ENCODE results near the gene TTC27. TPM values are rescaled to one million over a fixed set of nuclear protein-coding genes. Genes with fewer than 3 reads are reported as not detected.
"Not testable (repeated sequence)": the region's sequence is repeated elsewhere in the genome, so short reads cannot be mapped to it uniquely, and the experiment has no call there.

TTC27 gene
- total RNA-seq, 1 donor from 2014 or later = 12.2 TPM

DNA sequence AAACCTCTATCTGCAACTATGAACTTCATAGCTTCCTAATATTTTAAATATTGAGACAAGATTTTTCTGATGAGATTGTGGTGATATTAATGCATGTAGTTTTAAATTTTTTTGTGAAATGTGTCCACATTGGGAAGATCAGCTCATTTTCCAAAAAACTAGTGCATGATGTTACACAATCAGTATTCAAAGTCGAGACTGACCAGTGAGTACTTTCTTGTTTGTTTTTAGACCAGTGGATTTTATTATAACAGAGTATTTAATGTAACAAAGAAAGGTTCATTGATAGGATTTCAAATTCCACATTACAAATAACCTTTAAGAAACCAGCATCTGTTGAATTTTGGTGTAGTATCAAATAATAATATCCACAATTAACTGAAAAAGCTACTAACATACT, 99.3 kb downstream of the TTC27 start:
- Histone ChIP-seq H3K27me3 (ENCODE audit: low read depth) (no peaks in the 10 kb centered on the region), H3K4me3 (no peak overlapping the region), H3K9me3 (no peaks in the 10 kb centered on the region), H3K4me1 (no peaks in the 10 kb centered on the region), H3K36me3 (peaks cover 4% of the 10 kb centered on the region), H3K27ac (no peak overlapping the region)
- DNase-seq = no peak
- no peak for ATAC-seq
- TF ChIP-seq, protein P1, sequence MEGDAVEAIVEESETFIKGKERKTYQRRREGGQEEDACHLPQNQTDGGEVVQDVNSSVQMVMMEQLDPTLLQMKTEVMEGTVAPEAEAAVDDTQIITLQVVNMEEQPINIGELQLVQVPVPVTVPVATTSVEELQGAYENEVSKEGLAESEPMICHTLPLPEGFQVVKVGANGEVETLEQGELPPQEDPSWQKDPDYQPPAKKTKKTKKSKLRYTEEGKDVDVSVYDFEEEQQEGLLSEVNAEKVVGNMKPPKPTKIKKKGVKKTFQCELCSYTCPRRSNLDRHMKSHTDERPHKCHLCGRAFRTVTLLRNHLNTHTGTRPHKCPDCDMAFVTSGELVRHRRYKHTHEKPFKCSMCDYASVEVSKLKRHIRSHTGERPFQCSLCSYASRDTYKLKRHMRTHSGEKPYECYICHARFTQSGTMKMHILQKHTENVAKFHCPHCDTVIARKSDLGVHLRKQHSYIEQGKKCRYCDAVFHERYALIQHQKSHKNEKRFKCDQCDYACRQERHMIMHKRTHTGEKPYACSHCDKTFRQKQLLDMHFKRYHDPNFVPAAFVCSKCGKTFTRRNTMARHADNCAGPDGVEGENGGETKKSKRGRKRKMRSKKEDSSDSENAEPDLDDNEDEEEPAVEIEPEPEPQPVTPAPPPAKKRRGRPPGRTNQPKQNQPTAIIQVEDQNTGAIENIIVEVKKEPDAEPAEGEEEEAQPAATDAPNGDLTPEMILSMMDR (IDR thresholded peaks at IDR 0.05) = no peak
- intact Hi-C loops (cut with DNase I) = no loop called here

GRCh38 chr2:32730958-32731357, 103.1 kb downstream of the TTC27 start:
- intact Hi-C loops (cut with DNase I); H3K4me3 ChIP-seq; ATAC-seq; H3K27me3 ChIP-seq (ENCODE audit: low read depth); H3K36me3 ChIP-seq; H3K27ac ChIP-seq; DNase-seq; H3K9me3 ChIP-seq; H3K4me1 ChIP-seq: not testable (repeated sequence)

- ATAC-seq = no peak
- H3K9me3 ChIP-seq = no peaks in the 10 kb centered on the region
- intact Hi-C loops (cut with DNase I) = no loop called here
- TF ChIP-seq, protein P1 (IDR thresholded peaks at IDR 0.05) = no peak
- no peak overlapping the region for H3K27ac ChIP-seq
- no peaks in the 10 kb centered on the region for H3K27me3 ChIP-seq (ENCODE audit: low read depth)
- H3K4me1 ChIP-seq = no peaks in the 10 kb centered on the region
- peaks cover 10% of the 10 kb centered on the region for H3K36me3 ChIP-seq
- DNase-seq = no peak
- no peak overlapping the region for H3K4me3 ChIP-seq
Measured at GRCh38 chr2:32732120-32732519, 104.3 kb downstream of the TTC27 start.

DNA sequence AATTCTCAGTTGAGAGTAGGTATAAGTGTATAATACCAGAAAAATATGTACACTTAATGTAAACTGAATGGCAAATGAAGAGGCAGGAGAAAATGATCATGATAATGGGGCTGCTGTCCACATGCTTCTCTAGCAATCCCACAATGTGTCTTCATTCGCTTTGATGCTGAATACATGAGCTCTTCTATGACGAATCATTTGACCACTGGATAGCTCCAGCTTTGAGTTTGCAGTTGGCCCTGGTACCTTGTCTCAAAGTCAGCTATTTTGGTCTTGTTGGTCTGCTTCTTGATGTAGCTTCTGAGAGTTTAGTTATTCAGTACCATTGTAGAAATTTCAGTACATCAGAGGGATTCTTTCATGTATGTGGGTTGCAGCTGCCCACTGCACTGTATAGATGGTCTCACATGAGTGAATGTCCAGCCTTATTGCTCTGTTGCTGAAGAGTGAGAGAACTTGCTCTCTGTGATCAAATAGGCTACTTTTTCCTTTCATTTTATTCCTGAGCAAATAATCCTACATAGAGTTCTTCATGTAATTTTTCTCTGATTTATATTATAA, 105.1 kb downstream of the TTC27 start:
- ATAC-seq (no peak), DNase-seq (no peak)
- TF ChIP-seq, protein P1 (IDR thresholded peaks at IDR 0.05) = no peak
- Histone ChIP-seq H3K27ac (no peak overlapping the region), H3K36me3 (peaks cover 19% of the 10 kb centered on the region), H3K4me1 (no peaks in the 10 kb centered on the region), H3K27me3 (ENCODE audit: low read depth) (no peaks in the 10 kb centered on the region), H3K4me3 (no peak overlapping the region), H3K9me3 (no peaks in the 10 kb centered on the region)
- intact Hi-C loops (cut with DNase I) = no loop called here

DNA sequence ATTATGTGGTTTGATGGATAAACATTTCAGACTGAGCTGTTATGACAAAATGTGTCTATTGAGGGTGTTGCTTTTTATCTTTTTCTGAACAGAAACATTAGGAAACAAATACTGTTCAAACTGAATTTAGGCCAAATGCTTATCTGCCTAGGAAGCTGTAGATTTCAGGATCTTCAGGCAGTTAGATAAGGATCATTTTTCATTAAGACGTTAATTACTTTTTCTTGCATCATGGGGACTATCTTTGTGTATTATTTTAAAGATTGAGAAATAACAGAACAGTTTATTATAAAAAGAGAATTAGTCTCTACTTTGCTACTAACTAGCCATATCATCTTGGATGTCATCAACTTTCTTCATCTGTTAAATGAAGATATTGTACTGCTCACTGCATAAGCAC, 107.5 kb downstream of the TTC27 start:
- no peak for ATAC-seq
- H3K27me3 ChIP-seq (ENCODE audit: low read depth) = no peaks in the 10 kb centered on the region
- no peaks in the 10 kb centered on the region for H3K9me3 ChIP-seq
- no peak overlapping the region for H3K4me3 ChIP-seq
- H3K27ac ChIP-seq = no peak overlapping the region
- intact Hi-C loops (cut with DNase I) = no loop called here
- no peak for DNase-seq
- TF ChIP-seq, protein P1 (IDR thresholded peaks at IDR 0.05) = no peak
- peaks cover 23% of the 10 kb centered on the region for H3K36me3 ChIP-seq
- no peaks in the 10 kb centered on the region for H3K4me1 ChIP-seq

DNA sequence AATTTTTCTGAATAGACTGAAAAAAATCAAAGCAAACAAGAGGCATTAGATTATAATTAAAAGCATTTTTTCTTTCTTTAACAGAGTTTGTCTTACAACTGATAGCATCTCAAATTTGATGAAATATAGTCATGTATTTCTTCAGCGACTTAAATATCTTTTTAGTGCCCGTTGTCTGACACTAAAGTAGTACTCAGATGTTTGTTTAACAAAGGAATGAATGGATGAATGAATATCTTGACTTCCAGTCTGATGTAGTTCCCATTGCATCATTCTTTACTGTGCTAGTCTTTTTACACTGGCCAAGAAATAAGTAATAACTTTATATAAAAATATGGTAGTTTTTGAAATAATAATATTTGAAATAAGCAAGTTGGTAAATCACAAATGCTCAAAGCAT, 111.1 kb downstream of the TTC27 start:
- Histone ChIP-seq H3K27ac (no peak overlapping the region), H3K27me3 (ENCODE audit: low read depth) (no peaks in the 10 kb centered on the region), H3K9me3 (no peaks in the 10 kb centered on the region), H3K36me3 (peaks cover 23% of the 10 kb centered on the region), H3K4me3 (no peak overlapping the region), H3K4me1 (no peaks in the 10 kb centered on the region)
- intact Hi-C loops (cut with DNase I) = no loop called here
- ATAC-seq (no peak), DNase-seq (no peak)
- TF ChIP-seq, protein P1 (IDR thresholded peaks at IDR 0.05) = no peak
